HFFc6 (cell line): Measurements from ENCODE around the gene TTC12. TPM values are rescaled to one million over a fixed set of nuclear protein-coding genes. Genes with fewer than 3 reads are reported as not detected.

Source experiments
- DNase-seq: peaks from one replicate; pipeline ENCODE4 v3.0.0-alpha.2; 2018
- H3K27ac Mint-ChIP-seq: 2 replicates; pipeline ENCODE4 v1.8.0; 2020; ENCODE audit warnings: mild to moderate bottlenecking, mixed read lengths
- H3K27me3 Mint-ChIP-seq: 2 replicates; pipeline ENCODE4 v1.8.0; 2021; ENCODE audit warnings: mild to moderate bottlenecking, moderate library complexity, mixed read lengths; ENCODE audit not compliant: insufficient read depth
- H3K36me3 Mint-ChIP-seq: 2 replicates; pipeline ENCODE4 v1.8.0; 2021; ENCODE audit warnings: low read depth, mixed read lengths
- H3K4me1 Mint-ChIP-seq: 2 replicates; pipeline ENCODE4 v1.8.0; 2020; ENCODE audit warnings: low read depth, mixed read lengths
- H3K4me3 Mint-ChIP-seq: 2 replicates; pipeline ENCODE4 v1.8.0; 2020; ENCODE audit warnings: mild to moderate bottlenecking, moderate library complexity, mixed read lengths
- H3K9me3 Mint-ChIP-seq: 2 replicates; pipeline ENCODE4 v1.8.0; 2020; ENCODE audit warnings: mild to moderate bottlenecking, mixed read lengths
- CTCF ChIP-seq: fragments of 200-600 bp; sonication (generic); IDR thresholded peaks from 2 replicates; pipeline ENCODE4 v1.5.0; 2021; ENCODE audit warnings: antibody characterized with exemption, mild to moderate bottlenecking
- total RNA-seq, 6 experiments: library from RNA; stranded (reverse); fragmentation: NEBNext Ultra II Directional; extraction: Animal tissue kit (Norgen Biotek cat#: 25700); gene quantifications; 2 replicates in 1 of 6; 3 replicates in 5 of 6; pipeline ENCODE4 v1.2.3, GENCODE V29; 2021

Gene TTC12
- total RNA-seq, 6 experiments from 2014 or later, result 7.4 to 11.4 (median 9.5) TPM

- no peaks in the 10 kb centered on the region for H3K27me3 Mint-ChIP-seq
- TF ChIP-seq CTCF, result no peak
- H3K36me3 Mint-ChIP-seq, result no peaks in the 10 kb centered on the region
- no peak for DNase-seq
- no peaks in the 10 kb centered on the region for H3K9me3 Mint-ChIP-seq
- H3K4me3 Mint-ChIP-seq, result no peak overlapping the region
- peaks cover 20% of the 10 kb centered on the region for H3K4me1 Mint-ChIP-seq
- H3K27ac Mint-ChIP-seq, result no peak overlapping the region
Measured at GRCh38 chr11:113369411-113369810, 55.0 kb downstream of the TTC12 start.

- no peaks in the 10 kb centered on the region for H3K36me3 Mint-ChIP-seq
Measured at GRCh38 chr11:113370634-113371033, 56.3 kb downstream of the TTC12 start.

GRCh38 chr11:113372309-113372708, 57.9 kb downstream of the TTC12 start:
- H3K36me3 Mint-ChIP-seq, result no peaks in the 10 kb centered on the region
- no peaks in the 10 kb centered on the region for H3K27me3 Mint-ChIP-seq
- peaks cover 20% of the 10 kb centered on the region for H3K4me1 Mint-ChIP-seq
- TF ChIP-seq CTCF, result 0 out of 2 replicates have a peak, but pooled peaks have one; percentile 20
- H3K9me3 Mint-ChIP-seq, result no peaks in the 10 kb centered on the region
- no peak overlapping the region for H3K4me3 Mint-ChIP-seq
- H3K27ac Mint-ChIP-seq, result no peak overlapping the region
- DNase-seq, result no peak

More at GRCh38 chr11:113370634-113371033, 56.3 kb downstream of the TTC12 start:
- no peak for TF ChIP-seq CTCF
- Mint-ChIP-seq H3K9me3 (no peaks in the 10 kb centered on the region), H3K27me3 (no peaks in the 10 kb centered on the region), H3K4me1 (peaks cover 20% of the 10 kb centered on the region), H3K27ac (no peak overlapping the region), H3K4me3 (no peak overlapping the region)
- no peak for DNase-seq

GRCh38 chr11:113373306-113373705, 58.9 kb downstream of the TTC12 start:
- H3K9me3 Mint-ChIP-seq, result no peaks in the 10 kb centered on the region
- peak overlapping the region; percentile 50; the same call in 1 of the 2 replicates for H3K27ac Mint-ChIP-seq

GRCh38 chr11:113373981-113374560, 59.7 kb downstream of the TTC12 start:
- no peak for TF ChIP-seq CTCF
- H3K27ac Mint-ChIP-seq, result no peak overlapping the region
- peaks cover 36% of the 10 kb centered on the region for H3K4me1 Mint-ChIP-seq
- DNase-seq, result no peak
- H3K4me3 Mint-ChIP-seq, result no peak overlapping the region
- H3K9me3 Mint-ChIP-seq, result no peaks in the 10 kb centered on the region
- H3K36me3 Mint-ChIP-seq, result no peaks in the 10 kb centered on the region
- peaks cover 3% of the 10 kb centered on the region; the same call in 1 of the 2 replicates for H3K27me3 Mint-ChIP-seq

More at GRCh38 chr11:113373306-113373705, 58.9 kb downstream of the TTC12 start:
- Mint-ChIP-seq H3K4me3 (no peak overlapping the region), H3K4me1 (peaks cover 30% of the 10 kb centered on the region), H3K36me3 (no peaks in the 10 kb centered on the region), H3K27me3 (peaks cover 3% of the 10 kb centered on the region; the same call in 1 of the 2 replicates)
- TF ChIP-seq CTCF, result no peak
- peak; percentile 66 for DNase-seq
